NCI-H1694 treated with DMSO at 0.1 percent for 48 hours (cell line): ENCODE measurements around the gene IGDCC3.

Experiments
- DNase-seq: peaks from one replicate; lab custom pipeline; 2025; lab: John Stamatoyannopoulos, UW

The IGDCC3 gene

GRCh38 chr15:65343374-65343981 lies 34.3 kb downstream of the IGDCC3 start:
- no peak for DNase-seq

- DNase-seq = no peak
Measured at GRCh38 chr15:65342493-65342892, 35.3 kb downstream of the IGDCC3 start.

DNA sequence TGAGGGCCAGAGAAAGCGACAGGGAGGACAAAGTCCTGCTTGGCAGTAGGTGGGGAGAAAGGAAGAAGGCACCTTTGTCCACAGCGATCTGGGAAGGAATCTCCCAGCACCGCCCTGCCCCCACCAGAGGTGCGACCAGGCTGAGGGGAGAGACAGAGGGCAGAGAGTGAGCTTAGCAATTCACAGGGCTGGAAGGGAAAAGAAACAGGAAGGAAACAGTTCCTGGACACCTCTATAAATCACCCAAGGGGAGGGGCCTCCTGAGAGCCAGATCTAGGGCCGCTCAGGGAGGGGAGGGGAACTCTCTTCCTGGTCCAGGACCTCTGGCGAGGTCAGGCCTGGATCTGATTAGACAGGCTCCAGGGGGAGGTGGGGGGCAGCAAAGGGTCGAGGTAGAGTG lies 37.9 kb downstream of the IGDCC3 start:
- no peak for DNase-seq

DNA sequence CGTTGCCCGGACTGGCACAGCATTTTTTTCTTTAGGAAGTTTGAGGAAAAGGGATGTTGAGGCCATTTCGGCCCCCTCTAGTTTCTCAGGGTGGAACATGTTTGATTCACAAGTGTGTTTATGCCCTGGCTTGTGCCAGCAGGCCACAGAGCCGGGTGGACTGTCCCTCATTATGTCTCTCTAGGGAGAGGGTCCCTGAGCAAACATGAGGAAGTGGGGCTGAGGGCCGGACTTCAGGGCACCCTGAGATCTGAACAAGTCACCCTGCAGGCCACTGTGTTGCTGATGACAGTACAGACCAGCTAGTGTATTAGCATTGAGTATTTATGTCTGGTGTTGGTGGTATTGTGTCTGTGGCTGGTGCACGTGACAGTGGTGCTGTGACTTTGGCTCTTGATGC lies 38.4 kb downstream of the IGDCC3 start:
- no peak for DNase-seq

DNA sequence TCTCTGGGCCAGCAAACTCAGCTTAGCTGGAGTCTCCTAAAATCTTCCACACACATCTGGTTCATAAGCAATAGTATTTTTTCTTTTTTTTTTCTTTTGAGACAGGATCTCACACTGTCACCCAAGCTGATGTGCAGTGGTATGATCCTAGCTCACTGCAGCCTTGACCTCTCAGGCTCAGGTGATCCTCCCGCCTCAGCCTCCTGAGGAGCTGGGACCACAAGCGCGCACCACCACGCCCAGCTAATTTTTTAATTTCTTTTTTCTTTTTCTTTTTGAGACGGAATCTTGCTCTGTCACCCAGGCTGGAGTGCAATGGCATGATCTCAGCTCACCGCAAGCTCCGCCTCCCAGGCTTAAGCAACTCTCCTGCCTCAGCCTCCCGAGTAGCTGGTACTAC lies 39.0 kb downstream of the IGDCC3 start:
- no peak for DNase-seq

DNA sequence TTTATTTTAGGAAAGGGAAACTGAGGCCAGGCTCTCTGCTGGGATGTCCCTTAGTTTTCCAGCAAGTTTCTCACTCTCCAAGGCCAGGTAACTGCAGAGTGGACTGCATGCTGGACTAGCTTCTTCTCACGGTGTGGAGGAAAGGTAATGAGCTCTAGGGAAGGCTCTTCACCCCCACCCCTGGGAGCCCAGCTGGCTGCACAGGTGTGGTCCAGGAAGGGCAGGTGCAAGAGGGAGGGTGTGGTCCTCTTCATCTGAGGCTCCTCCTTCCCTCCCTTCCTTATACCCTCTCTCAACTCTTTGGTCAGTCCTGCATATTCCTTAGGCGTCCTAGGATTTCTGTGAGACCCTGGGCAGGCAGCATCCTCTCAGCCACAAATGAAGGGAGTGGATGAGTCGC lies 39.4 kb downstream of the IGDCC3 start:
- DNase-seq = no peak

GRCh38 chr15:65337436-65338070 lies 40.2 kb downstream of the IGDCC3 start:
- peak; percentile 32 for DNase-seq

DNA sequence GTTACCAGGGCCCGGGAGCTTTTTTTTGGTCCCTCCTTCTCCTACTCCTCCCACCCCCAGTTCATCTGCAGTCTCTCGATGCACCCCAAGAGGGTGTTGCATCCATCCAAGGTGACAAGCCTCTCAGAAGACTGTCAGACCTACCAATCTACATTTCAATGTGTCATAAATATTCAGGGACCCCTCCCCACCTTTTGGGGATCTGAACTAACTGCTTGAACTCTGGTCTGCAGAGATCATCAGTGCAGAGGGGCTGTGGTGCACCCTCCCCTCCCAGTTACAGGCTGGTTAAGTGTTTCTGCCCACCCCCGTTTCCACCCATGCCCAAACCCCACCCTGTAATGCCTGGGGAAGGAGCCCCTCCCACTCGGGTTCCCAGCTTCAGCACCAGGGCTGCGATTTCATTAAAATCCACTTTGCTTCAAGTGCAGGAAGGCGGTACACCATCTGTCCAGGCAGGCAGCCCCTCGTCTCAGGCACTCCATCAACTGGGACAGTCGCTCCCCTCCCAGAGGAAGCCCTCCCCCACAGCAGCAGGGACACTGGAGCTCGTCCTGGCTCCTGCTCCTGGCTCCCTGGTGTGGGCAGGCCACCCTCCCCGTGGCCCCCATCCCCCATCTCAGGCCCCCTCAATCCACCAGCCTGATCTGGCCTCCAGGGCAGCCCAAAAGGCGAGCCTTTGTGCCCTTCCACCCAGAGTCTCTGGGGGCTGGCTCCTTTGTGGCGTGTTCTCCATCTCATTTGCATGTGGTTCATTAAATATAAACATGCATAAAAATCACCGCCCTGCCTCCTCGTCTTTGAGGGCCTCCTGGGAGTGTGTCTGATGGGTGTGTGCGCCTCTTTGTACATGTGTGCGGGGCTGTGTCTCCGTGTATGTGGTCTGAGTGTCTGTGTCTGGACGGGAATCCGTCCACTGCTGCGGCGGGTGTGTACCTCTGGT lies 41.0 kb downstream of the IGDCC3 start:
- peak; percentile 76 for DNase-seq

- no peak for DNase-seq
Measured at GRCh38 chr15:65335278-65336055, 42.3 kb downstream of the IGDCC3 start.

DNA sequence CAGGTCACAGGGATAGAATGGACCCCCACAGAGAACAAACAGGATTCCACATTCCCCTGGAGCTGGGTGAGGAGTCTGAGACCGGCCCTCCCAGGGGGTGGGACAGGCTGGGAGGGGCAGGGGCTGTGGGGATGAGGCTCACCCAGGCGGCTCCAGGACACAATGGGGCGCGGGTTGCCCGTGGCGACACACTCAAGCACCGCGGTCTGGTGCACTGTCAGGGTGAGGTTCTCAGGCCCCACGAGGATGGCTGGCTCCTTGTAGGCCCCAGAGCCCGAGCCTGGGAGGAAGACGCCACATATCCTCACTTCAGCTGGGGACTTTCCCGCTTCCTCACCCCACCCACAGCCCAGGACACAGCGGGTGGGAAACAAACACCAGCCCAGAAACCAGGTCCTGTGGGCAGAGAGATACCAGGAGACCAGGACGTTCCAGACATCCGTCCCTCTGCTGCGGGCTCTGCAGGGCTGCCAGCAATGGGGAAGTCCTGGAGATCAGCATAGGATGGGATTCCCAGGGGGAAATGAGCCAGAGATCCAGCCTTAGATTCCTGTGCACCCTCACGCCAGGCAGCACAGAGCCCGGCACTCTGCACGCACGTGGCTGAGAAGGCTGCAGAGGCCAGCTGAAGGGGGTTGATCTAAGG lies 43.1 kb downstream of the IGDCC3 start:
- no peak for DNase-seq

GRCh38 chr15:65333856-65334255 lies 43.9 kb downstream of the IGDCC3 start:
- no peak for DNase-seq

GRCh38 chr15:65333148-65333820 lies 44.5 kb downstream of the IGDCC3 start:
- DNase-seq = no peak

- no peak for DNase-seq
Measured at GRCh38 chr15:65332391-65333147, 45.2 kb downstream of the IGDCC3 start.

- no peak for DNase-seq
Measured at GRCh38 chr15:65331811-65332210, 46.0 kb downstream of the IGDCC3 start.

- no peak for DNase-seq
Measured at GRCh38 chr15:65330934-65331645, 46.7 kb downstream of the IGDCC3 start.

- no peak for DNase-seq
Measured at GRCh38 chr15:65329984-65330735, 47.6 kb downstream of the IGDCC3 start.

DNA sequence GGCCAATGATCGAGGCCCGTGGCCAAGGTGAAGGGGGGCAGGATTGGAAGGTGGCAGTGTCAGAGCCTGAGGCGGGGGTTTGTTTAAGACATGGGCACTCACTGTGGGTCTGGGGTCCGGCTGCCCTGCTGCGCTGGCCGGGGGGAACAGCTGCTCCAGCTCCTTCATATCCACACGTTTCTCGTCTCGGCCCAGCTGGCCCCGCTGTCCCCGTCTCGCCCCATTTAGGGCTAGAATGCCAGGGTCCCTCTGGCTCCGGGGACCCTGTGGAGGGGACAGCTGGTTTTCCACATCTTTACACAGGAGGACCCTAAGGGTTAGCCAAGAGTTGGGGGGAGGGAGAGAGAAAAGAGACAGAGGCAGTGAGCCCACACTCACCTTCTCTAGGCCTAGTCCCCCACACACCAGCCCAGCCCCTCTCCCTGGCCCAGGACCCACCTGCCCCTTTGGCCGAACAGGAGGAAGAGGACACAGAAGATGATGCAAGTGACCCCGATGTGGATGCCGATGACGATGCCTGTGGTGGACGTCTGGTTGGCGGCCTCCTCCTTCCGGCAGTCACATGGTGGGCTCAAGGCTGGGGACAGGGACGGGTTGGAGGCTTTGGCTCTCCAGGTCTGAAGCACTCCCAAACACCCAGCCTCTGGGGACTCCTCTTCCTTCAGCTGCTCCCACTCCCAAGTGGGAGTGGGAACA lies 48.4 kb downstream of the IGDCC3 start:
- no peak for DNase-seq
